Cortex of kidney (tissue), 1 donor: ENCODE results near the gene PRICKLE2.

Experiments
- DNase-seq: peaks from one replicate; lab custom pipeline; 2025; lab: John Stamatoyannopoulos, UW

PRICKLE2 gene, protein sequence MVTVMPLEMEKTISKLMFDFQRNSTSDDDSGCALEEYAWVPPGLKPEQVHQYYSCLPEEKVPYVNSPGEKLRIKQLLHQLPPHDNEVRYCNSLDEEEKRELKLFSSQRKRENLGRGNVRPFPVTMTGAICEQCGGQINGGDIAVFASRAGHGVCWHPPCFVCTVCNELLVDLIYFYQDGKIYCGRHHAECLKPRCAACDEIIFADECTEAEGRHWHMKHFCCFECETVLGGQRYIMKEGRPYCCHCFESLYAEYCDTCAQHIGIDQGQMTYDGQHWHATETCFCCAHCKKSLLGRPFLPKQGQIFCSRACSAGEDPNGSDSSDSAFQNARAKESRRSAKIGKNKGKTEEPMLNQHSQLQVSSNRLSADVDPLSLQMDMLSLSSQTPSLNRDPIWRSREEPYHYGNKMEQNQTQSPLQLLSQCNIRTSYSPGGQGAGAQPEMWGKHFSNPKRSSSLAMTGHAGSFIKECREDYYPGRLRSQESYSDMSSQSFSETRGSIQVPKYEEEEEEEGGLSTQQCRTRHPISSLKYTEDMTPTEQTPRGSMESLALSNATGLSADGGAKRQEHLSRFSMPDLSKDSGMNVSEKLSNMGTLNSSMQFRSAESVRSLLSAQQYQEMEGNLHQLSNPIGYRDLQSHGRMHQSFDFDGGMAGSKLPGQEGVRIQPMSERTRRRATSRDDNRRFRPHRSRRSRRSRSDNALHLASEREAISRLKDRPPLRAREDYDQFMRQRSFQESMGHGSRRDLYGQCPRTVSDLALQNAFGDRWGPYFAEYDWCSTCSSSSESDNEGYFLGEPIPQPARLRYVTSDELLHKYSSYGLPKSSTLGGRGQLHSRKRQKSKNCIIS

DNA sequence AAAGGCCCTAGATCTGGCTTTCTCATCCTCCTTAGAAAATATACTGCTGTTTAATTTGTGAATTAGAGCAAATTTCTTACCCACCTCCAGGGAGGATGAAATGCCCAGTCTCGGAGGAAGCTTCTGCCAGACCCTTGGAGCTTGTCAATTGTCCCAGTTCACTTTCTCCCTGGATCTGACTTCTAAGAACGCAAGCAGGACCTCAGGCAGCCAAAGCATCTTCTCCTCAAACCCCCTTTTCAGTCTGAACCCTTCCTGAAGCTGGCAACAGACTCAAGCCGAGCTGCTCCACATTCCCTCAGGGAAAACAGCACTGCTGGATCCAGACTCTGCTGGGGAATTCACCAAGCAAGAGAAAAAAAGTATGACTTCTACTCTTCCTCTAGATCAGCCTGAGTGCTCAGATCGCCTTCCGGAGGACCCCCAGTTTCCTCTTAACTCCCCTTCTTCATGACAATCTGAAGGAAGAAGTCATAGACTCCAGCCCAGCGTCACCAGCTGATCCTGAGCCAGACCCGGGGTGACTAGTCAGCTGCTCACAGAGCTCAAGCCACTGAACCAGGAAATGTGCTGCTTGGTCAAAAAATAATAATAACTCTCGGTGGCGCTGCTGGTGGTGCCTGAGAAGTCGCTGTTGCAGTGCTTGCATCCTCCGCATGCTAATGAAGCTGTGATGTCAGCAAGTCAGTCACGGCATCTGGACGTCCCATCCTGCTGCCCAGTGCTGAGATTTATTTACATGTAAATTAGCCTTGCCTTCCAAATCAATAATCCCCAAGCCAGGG is at the start of gene PRICKLE2:
Gene PRICKLE2, minus strand, starts transcription at position 641 of the 785 bp plus-strand sequence. CDS start 26,539 bp downstream, outside the sequence.
- DNase-seq, result no peak

GRCh38 chr3:64272842-64273241 is 47.6 kb upstream of the PRICKLE2 start:
- DNase-seq, result no peak

GRCh38 chr3:64272271-64272670 is 47.0 kb upstream of the PRICKLE2 start:
- DNase-seq, result no peak

GRCh38 chr3:64271631-64272030 is 46.4 kb upstream of the PRICKLE2 start:
- DNase-seq, result no peak

- no peak for DNase-seq
Measured at GRCh38 chr3:64270866-64271260, 45.6 kb upstream of the PRICKLE2 start.

DNA sequence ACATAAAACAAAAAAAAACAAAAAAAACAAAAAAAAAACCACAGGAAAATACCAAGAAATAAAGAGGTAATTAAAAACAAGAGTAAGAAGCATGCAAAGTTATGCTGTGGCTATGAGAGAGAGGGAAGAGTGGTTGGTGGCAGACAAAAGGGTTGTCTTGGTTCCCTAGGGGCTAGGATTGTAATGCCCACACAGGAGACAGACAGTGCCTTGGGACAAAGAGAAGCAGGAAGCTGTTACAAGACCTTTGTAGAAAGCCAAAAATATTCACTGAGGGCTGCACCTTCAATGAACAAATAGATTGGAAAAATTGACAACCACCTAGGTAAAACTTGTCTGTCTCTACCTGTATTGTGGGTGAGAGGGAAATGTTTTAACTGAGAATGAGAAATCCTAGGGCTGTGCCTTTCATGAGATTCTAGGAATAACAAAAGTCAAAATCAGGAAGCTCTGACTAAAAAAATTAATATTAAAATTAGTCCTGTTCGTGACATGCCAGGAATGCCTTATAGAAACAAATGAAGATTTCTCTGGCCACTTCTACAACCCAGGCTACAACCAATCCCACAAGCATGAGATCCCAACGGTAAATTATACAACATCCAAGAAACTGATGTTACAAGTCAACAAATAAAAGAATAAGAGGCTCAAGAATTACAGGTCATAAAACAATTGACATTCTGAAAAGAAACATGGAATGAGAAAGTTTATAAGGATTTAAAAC is 45.0 kb upstream of the PRICKLE2 start:
- no peak for DNase-seq

GRCh38 chr3:64268926-64269325 is 43.7 kb upstream of the PRICKLE2 start:
- DNase-seq, result no peak

DNA sequence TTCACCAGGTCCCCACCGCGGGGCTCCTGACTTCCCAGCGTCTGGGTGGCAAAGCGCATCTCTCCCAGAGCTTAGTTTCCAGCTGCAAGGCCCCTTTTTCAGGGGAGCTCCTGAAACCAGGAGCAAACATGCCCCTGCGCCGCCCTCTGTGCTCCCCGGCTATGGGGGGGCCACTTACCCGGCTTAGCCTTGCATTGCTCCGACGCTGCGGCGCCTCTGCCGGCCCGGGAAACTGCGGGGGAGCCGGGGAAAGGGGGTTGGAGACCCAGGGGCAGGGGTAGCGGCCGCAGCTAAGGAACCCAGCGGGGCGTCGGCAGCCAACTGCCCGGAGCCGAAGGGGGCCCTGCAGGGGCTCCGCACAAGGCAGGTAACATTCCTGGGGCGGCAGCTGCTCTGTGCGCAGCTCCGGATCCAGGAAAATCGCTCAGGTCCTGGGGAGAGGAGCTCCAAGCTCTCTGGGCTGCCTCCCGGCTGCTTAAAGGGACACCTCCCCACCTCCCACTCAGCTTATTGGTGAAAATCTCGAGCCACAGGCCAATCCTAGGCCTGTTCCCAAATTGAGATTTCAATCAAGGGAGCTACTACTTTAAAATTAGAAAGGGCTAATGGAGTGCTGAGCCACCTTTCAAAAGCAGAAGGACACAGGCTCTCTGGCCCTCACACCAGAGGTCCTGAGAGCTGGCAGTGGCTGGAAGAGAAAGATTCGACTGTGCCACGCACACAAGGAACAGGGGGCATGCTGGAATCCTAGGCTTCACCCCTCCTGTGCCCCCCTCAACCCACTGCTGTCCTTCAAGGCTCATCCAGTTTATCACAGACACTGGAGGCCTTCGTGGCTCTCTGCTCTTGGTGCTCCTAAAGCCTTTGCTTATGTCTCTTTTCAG is 42.7 kb upstream of the PRICKLE2 start:
- DNase-seq, result no peak

DNA sequence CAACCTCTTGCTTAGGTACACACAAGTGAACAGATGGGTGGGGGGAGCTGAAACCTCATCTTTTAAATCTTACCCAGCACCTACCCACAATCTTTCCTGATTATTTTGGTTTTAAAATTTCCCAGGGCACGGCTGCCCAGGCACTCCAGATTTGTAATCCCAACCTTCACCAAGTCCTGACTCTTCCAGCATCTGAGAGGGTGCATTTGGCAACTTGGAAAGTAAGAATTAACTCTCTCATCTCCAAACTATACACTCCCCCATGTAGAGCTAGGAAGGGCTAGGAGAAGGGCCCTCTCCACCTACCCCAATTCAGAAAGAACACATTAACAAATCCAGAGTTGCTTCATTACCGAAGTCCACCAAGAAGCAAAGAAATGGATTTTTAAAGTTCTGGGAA is 41.7 kb upstream of the PRICKLE2 start:
- DNase-seq, result no peak

DNA sequence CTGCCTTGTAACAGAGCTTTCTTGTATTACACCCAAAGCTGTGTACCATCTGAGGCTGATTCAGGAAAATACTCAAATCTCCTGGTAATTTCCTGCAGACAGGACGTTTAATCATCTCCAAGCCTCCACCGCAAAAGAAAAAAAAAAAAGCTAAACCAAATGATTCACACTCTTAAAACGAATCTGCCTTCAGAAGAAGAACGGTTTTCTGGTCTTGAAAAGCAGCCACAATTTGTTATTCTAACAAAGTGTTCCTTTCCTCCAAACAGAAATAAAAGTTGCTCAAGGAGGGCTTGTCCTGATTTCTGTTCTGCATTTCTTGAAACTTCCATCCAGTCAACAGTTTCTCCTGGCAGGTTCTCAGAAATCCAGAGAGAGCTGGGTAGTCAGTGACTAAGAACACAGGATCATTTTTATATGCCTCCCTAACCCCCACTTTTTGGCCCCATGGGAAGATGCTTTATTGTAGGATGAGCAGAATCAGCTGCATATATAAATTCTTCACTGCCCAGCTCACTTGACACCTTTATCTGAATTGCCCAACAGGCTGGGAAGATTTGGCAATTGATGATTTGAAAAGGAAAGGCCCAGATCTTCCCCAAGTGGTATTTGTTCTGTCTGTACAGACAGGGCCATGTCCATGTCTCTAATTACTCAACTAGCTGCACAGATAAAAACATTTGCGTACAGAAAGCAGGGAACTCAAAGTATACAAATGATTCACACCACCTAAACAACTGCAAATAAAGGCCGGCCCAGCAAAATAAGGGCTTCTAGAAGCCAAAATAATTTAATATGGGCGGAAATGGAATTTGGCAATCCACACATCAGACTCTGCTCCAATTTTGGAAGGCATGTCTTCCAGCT is 41.0 kb upstream of the PRICKLE2 start:
- DNase-seq, result no peak

DNA sequence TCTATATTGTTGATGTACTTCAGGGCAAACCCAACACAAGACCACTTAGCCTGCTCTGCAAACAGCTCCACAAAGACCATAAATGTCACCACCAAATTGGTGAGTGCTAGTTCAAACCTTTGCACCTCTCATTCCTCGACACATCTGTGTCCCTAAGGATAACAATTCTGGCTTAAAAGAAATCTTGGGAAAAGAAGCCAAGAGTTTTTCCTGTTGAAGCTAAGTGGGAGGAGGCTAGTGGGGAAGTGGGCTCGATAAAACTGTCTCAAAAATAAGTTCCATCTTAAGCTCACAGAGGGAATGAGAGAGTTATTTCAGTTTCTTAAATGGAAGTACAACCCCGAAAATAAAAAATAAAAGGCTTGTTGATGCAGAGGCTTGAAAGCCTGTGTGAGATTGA is 40.4 kb upstream of the PRICKLE2 start:
- DNase-seq, result no peak

- DNase-seq, result no peak
Measured at GRCh38 chr3:64264501-64265109, 39.3 kb upstream of the PRICKLE2 start.

DNA sequence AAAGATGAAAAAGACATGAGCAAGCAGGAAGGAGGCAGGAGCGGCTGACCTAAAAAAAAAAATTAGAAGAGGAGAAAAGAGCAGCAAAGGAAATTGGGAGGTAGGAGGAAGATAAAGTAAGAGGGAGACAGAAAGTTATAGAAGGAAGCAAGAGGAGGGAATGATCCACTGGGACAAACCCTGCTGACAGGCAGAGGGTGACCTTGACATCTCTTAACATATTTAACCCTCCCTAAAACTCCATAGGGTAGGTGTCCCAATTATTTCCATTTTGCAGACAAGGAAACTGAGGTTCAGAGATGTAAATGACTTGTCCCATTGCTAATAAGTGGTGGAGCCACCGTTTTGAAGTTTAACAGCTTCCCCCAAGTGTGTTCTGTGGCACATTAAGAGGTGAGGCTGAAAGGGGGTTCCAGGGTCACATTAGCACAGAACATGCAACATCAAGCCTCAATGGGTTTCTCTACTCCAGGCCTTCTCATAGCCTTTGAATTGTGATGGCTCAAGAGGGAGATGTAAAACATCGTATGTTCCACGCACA is 37.4 kb upstream of the PRICKLE2 start:
- DNase-seq, result no peak

DNA sequence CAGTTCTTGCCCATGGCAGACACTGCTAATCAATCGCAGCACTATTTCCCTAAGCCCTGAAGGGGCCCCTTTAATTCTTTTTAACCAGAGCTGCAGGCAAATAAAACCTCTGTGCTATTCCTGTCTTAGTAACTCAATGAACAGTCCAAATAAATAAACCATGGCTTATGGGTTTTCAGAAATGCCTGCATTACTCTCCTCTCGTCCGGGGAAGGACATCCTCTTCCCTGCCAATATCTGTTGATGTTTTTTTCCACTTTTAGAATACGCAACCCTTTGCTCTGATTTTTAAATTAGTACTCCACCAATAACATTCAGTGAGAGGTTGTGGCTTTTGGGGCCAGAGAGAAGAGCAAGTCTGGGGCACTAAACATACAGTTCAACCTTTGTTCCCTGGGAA is 35.2 kb upstream of the PRICKLE2 start:
- no peak for DNase-seq

- no peak for DNase-seq
Measured at GRCh38 chr3:64259636-64260035, 34.4 kb upstream of the PRICKLE2 start.

GRCh38 chr3:64257100-64257755 is 32.0 kb upstream of the PRICKLE2 start:
- no peak for DNase-seq

- DNase-seq, result no peak
Measured at GRCh38 chr3:64255741-64256340, 30.6 kb upstream of the PRICKLE2 start.

DNA sequence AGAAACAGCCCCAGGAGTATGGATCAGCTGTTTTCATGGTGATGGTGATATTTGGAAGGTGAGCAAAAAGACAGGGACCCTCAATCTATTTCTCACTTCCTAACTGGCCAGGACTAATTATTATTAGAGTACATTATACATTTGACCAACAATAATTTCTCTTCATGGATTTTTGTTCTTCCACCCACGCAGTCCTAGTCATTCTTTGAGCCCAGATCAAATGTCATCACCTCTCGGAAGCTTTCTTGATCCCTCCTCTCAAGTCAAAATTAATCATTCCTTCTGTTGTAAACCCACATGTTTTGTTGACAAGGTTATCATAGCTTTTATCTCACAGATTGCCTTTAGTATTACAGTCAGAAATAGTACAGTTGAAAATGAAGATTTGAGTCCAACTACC is 29.2 kb upstream of the PRICKLE2 start:
- no peak for DNase-seq
